B cell (primary cell): ENCODE measurements around the gene RERE. TPM values are rescaled to one million over a fixed set of nuclear protein-coding genes. Genes with fewer than 3 reads are reported as not detected.
"Not testable (repeated sequence)": the region's sequence is repeated elsewhere in the genome, so short reads cannot be mapped to it uniquely, and the experiment has no call there.

Source experiments
- ATAC-seq: fragments of 200-7000 bp; cut with Tn5 transposase; one replicate; pipeline ENCODE4 v1.10.0; 2021; ENCODE audit warnings: low read depth, mild to moderate bottlenecking, moderate number of reproducible peaks, moderate library complexity
- CTCF ChIA-PET: fragments of 350-600 bp; sonication (Branson Sonifier 250); formaldehyde crosslinking; loops from one replicate; lab custom pipeline; 2021; ENCODE audit warnings: antibody characterized with exemption, inconsistent platforms; lab: Charles Lee
- POLR2A ChIA-PET: fragments of 350-600 bp; sonication (Branson Sonifier 250); formaldehyde crosslinking; loops from one replicate; lab custom pipeline; 2021; ENCODE audit warnings: antibody characterized with exemption; lab: Charles Lee
- DNase-seq: peaks from one replicate; pipeline ENCODE4 v3.0.0; 2013
- H2AFZ ChIP-seq: 2 replicates; pipeline ENCODE4 v1.6.1; 2012; ENCODE audit warnings: mild to moderate bottlenecking, low read depth, low read length; ENCODE audit not compliant: insufficient read depth, poor library complexity, severe bottlenecking
- H3K27ac ChIP-seq, 2 donors: 1 replicate in 1 of 2; 2 replicates in 1 of 2; pipeline ENCODE4 v1.5.1; 2012 to 2013; ENCODE audit warnings: low read length in 2 of 2, mild to moderate bottlenecking in 2 of 2, moderate library complexity in 1 of 2
- H3K27me3 ChIP-seq, 4 experiments: fragments of 200-600 bp in 1 of 4; sonication (generic) in 1 of 4; replicated peaks in 1 of 4; 1 replicate in 2 of 4; 2 replicates in 2 of 4; pipeline versions ENCODE4 v1.6.1 to v1.7.0; 2013 to 2016; ENCODE audit warnings: low read length in 3 of 4, mild to moderate bottlenecking in 2 of 4, mixed read lengths in 1 of 4, moderate library complexity in 1 of 4; ENCODE audit not compliant: insufficient read depth in 4 of 4, control insufficient read depth in 3 of 4; ENCODE audit errors: control extremely low read depth in 1 of 4
- H3K36me3 ChIP-seq, 2 experiments: replicated peaks in 1 of 2; 1 replicate in 1 of 2; 2 replicates in 1 of 2; pipeline versions ENCODE4 v1.6.1 to v1.7.1; 2013; ENCODE audit warnings: low read length in 1 of 2; ENCODE audit not compliant: insufficient read depth in 2 of 2, control insufficient read depth in 1 of 2; ENCODE audit errors: control extremely low read depth in 1 of 2, extremely low read depth in 1 of 2
- H3K4me1 ChIP-seq, 2 donors: fragments of 200-600 bp in 1 of 2; sonication (generic) in 1 of 2; 1 replicate in 1 of 2; 2 replicates in 1 of 2; pipeline versions ENCODE4 v1.5.1 to v1.6.1; 2013 to 2017; ENCODE audit warnings: low read length in 2 of 2; ENCODE audit not compliant: control insufficient read depth in 2 of 2, insufficient read depth in 2 of 2
- H3K4me2 ChIP-seq: replicated peaks from 2 replicates; pipeline ENCODE3; 2012; ENCODE audit warnings: mild to moderate bottlenecking, low read depth, low read length; ENCODE audit not compliant: poor library complexity, severe bottlenecking
- H3K4me3 ChIP-seq, 5 experiments: fragments of 200-600 bp in 1 of 5; sonication (generic) in 1 of 5; 1 replicate in 3 of 5; 2 replicates in 2 of 5; pipeline versions ENCODE4 v1.5.1 to v1.7.0; 2011 to 2016; ENCODE audit warnings: low read length in 4 of 5, mild to moderate bottlenecking in 4 of 5, low read depth in 2 of 5, control low read depth in 1 of 5, moderate library complexity in 1 of 5; ENCODE audit not compliant: insufficient read depth in 1 of 5; ENCODE audit errors: control extremely low read depth in 1 of 5, extremely low read depth in 1 of 5
- H3K79me2 ChIP-seq: fragments of 200-600 bp; sonication (generic); one replicate; pipeline ENCODE4 v1.6.0; 2016; ENCODE audit warnings: low read length; ENCODE audit not compliant: control insufficient read depth, insufficient read depth
- H3K9ac ChIP-seq: fragments of 200-600 bp; sonication (generic); 2 replicates; pipeline ENCODE4 v1.6.1; 2017; ENCODE audit warnings: mild to moderate bottlenecking, low read length, moderate library complexity
- H3K9me3 ChIP-seq, 3 donors: one replicate each; pipeline versions ENCODE4 v1.6.1 to v1.7.1; 2013; ENCODE audit warnings: low read length in 2 of 3; ENCODE audit not compliant: control insufficient read depth in 2 of 3, insufficient read depth in 1 of 3; ENCODE audit errors: control extremely low read depth in 1 of 3
- H4K20me1 ChIP-seq: 2 replicates; pipeline ENCODE4 v1.6.0; 2012; ENCODE audit warnings: mild to moderate bottlenecking, low read length; ENCODE audit not compliant: insufficient read depth, control insufficient read depth, poor library complexity, severe bottlenecking
- H3K27ac Mint-ChIP-seq: one replicate; pipeline ENCODE4 v1.8.0; 2021; ENCODE audit warnings: mixed read lengths
- H3K27me3 Mint-ChIP-seq: one replicate; pipeline ENCODE4 v1.8.0; 2021; ENCODE audit warnings: mixed read lengths
- H3K4me1 Mint-ChIP-seq: one replicate; pipeline ENCODE4 v1.8.0; 2021; ENCODE audit warnings: mixed read lengths
- H3K4me3 Mint-ChIP-seq: one replicate; pipeline ENCODE4 v1.8.0; 2021; ENCODE audit warnings: mixed read lengths
- H3K9me3 Mint-ChIP-seq: one replicate; pipeline ENCODE4 v1.8.0; 2022; ENCODE audit warnings: mixed read lengths; ENCODE audit not compliant: insufficient read depth
- CTCF ChIP-seq: fragments of 200-600 bp; IDR thresholded peaks from one replicate; pipeline ENCODE4 v1.8.0; 2022; ENCODE audit warnings: antibody characterized with exemption, mild to moderate bottlenecking
- EZH2 ChIP-seq: IDR thresholded peaks from 2 replicates; pipeline ENCODE4 v1.6.1; 2012; ENCODE audit warnings: borderline replicate concordance, low read depth, mild to moderate bottlenecking, moderate library complexity, low read length; ENCODE audit not compliant: insufficient read depth, poor library complexity, severe bottlenecking
- WGBS: methylation state at CpG from one replicate; pipeline ENCODE4 v1.1.5; 2013; ENCODE audit warnings: missing lambda C conversion rate; ENCODE audit not compliant: insufficient coverage; 5-methylcytosine and 5-hydroxymethylcytosine counted together
- intact Hi-C: fragments of 100-400 bp; cut with micrococcal nuclease; formaldehyde crosslinking; loops from one replicate; pipeline ENCODE4 v1.10.0; 2022
- polyA plus RNA-seq: library from polyadenylated mRNA; depleted of rRNA; stranded (reverse); fragments of >200 nt; gene quantifications from 2 replicates; pipeline ENCODE4 v1.2.3, GENCODE V29; 2012
- total RNA-seq, 2 donors: library from RNA; stranded (reverse); fragments of 120-200 nt in 1 of 2; gene quantifications; 1 replicate in 1 of 2; 2 replicates in 1 of 2; pipeline versions ENCODE4 v1.2.3 to v1.2.4, GENCODE V29; 2013 to 2022

Gene RERE
- total and polyA plus RNA-seq, 2 donors (not counting 1 experiment from before 2014, with no cell fraction given): 27.3 to 132 TPM

DNA sequence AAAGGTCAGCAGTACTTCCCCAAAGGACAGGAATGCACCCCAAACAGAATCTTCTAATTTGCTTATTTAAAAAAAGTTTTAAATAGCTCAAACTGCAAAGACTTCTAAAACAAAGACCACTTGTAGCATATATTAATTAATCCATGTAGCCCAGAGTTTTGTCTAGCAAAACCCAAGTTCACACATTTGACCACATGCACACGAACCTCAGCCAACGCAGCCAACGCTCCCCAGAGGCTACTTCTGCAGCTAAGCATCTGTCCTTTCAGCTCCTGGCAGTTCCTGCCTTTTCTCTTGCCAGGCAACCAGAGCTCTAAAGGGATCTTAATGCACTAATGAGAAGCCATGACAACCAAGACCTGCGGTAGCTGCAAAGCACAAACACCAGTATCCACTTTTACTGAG is 89.6 kb downstream of the RERE start:
- no peak overlapping the region for H3K4me3 Mint-ChIP-seq
- peaks cover 47% of the 10 kb centered on the region for H3K79me2 ChIP-seq
- no peak overlapping the region for H3K4me3 ChIP-seq
- no peaks in the 10 kb centered on the region for H3K27me3 Mint-ChIP-seq
- no peak overlapping the region for H3K4me2 ChIP-seq
- H3K4me1 ChIP-seq: peaks cover 10 to 13% of the 10 kb centered on the region in 2 donors
- H2AFZ ChIP-seq: no peak overlapping the region
- H3K27me3 ChIP-seq: no peaks in the 10 kb centered on the region
- no peaks in the 10 kb centered on the region for H4K20me1 ChIP-seq
- intact Hi-C loops: no loop called here
- no peak overlapping the region for H3K27ac Mint-ChIP-seq
- H3K9ac ChIP-seq: no peak overlapping the region
- no peak for DNase-seq
- ChIA-PET CTCF (interaction anchor here (0.7 to 11.6 kb wide), 27 partner anchors 11 to 747 kb away, joined by 3 to 328 read pairs (median 4); no protein-coding TSS in a partner anchor), POLR2A (no interaction called here)
- no peaks in the 10 kb centered on the region for H3K36me3 ChIP-seq
- no peak for ATAC-seq
- TF ChIP-seq CTCF: no peak
- no peak for TF ChIP-seq EZH2
- H3K4me1 Mint-ChIP-seq: peaks cover 24% of the 10 kb centered on the region
- H3K27ac ChIP-seq: no peak overlapping the region
- peaks cover 0 to 11% (median 10%) of the 10 kb centered on the region in 3 donors for H3K9me3 ChIP-seq
- WGBS: 34% methylated on average over 4 of the region's 4 CpGs
- peaks cover 9% of the 10 kb centered on the region for H3K9me3 Mint-ChIP-seq

- CTCF ChIA-PET: interaction anchor here (0.8 to 11.6 kb wide), 45 partner anchors 8 to 746 kb away, joined by 3 to 328 read pairs (median 7); no protein-coding TSS in a partner anchor
- POLR2A ChIA-PET: not testable (repeated sequence)
Observed at GRCh38 chr1:8727316-8727715, 90.1 kb downstream of the RERE start.

More at GRCh38 chr1:8727316-8727715, 90.1 kb downstream of the RERE start:
- H4K20me1 ChIP-seq, ATAC-seq, H3K9ac ChIP-seq, H3K36me3 ChIP-seq, H3K27ac ChIP-seq, H3K9me3 Mint-ChIP-seq, H3K4me2 ChIP-seq, H3K27me3 Mint-ChIP-seq, H3K27me3 ChIP-seq, DNase-seq, intact Hi-C loops, H2AFZ ChIP-seq, H3K4me3 Mint-ChIP-seq, H3K27ac Mint-ChIP-seq, H3K4me3 ChIP-seq: not testable (repeated sequence)
- peaks cover 27% of the 10 kb centered on the region for H3K4me1 Mint-ChIP-seq
- Histone ChIP-seq H3K9me3 (peaks cover 0 to 11% (median 10%) of the 10 kb centered on the region in 3 donors), H3K79me2 (peaks cover 47% of the 10 kb centered on the region), H3K4me1 (peaks cover 14 to 18% of the 10 kb centered on the region in 2 donors)
- WGBS: 97% methylated on average over 10 of the region's 14 CpGs
